T-helper 2 cell treated with Interferon-gamma antibody and Interleukin-4, amounts not matched to agents 5 μg/mL and 100 μg/mL, for 36 hours (primary cell): ENCODE results near the gene CH25H.
A peak's percentile ranks its signal among the peaks of the same experiment; 100 is the strongest.

Source experiments
- DNase-seq: peaks from one replicate; pipeline ENCODE4 v3.0.0; 2021; ENCODE audit warnings: low spot score
- H3K27ac Mint-ChIP-seq: one replicate; pipeline ENCODE4 v1.8.0; 2021; ENCODE audit warnings: mild to moderate bottlenecking, mixed read lengths
- H3K27me3 Mint-ChIP-seq: one replicate; pipeline ENCODE4 v1.8.0; 2021; ENCODE audit warnings: low read depth, mixed read lengths
- H3K36me3 Mint-ChIP-seq: one replicate; pipeline ENCODE4 v1.8.0; 2021; ENCODE audit warnings: low read depth, mixed read lengths
- H3K4me1 Mint-ChIP-seq: one replicate; pipeline ENCODE4 v1.8.0; 2021; ENCODE audit warnings: low read depth, mixed read lengths
- H3K4me3 Mint-ChIP-seq: one replicate; pipeline ENCODE4 v1.8.0; 2022; ENCODE audit warnings: mild to moderate bottlenecking, moderate library complexity, mixed read lengths
- H3K9me3 Mint-ChIP-seq: one replicate; pipeline ENCODE4 v1.8.0; 2021; ENCODE audit warnings: mixed read lengths

Gene CH25H

DNA sequence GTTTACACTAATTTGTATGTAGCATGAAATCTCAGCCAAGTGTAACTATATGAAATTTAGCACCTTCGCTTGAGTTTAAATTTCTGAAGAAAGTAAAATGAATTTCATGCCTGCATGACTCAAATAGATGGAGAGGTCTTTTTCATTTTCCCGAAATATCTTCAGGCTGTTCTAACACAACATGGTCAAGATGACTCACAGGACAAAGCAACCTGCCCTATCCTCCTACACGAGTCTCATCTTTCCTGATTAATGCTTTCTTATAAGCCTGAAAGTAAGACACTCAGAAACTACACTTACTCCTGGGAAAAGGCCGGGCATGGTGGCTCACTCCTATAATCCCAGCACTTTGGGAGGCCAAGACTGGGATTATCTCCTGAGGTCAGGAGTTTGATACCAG lies 41.2 kb downstream of the CH25H start:
- Mint-ChIP-seq H3K27ac (no peak overlapping the region), H3K9me3 (no peaks in the 10 kb centered on the region), H3K4me3 (no peak overlapping the region), H3K36me3 (no peaks in the 10 kb centered on the region), H3K4me1 (peaks cover 18% of the 10 kb centered on the region), H3K27me3 (peaks cover 45% of the 10 kb centered on the region)
- DNase-seq: no peak

DNA sequence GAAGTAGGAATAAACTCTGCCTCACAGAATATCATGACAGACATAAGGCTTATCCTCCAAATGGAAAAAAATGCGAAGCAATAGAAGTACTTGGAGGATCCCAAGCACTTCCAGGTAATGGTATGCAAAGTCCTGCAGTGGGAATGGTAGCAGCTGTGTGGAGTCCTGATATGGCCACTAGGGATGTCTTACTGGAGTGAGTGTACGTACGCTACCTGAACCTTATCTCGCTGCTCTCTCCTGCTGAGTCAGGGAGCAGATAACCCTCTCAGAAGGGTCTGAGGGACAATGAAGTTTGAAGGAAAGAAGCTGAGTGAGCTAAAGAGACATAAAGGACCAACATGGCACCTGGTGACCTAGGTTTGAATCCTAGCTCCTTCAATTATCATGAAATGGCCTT lies 42.2 kb downstream of the CH25H start:
- Mint-ChIP-seq H3K4me3 (no peak overlapping the region), H3K27me3 (peaks cover 41% of the 10 kb centered on the region), H3K9me3 (no peaks in the 10 kb centered on the region), H3K4me1 (peaks cover 18% of the 10 kb centered on the region), H3K27ac (no peak overlapping the region), H3K36me3 (no peaks in the 10 kb centered on the region)
- DNase-seq: no peak

DNA sequence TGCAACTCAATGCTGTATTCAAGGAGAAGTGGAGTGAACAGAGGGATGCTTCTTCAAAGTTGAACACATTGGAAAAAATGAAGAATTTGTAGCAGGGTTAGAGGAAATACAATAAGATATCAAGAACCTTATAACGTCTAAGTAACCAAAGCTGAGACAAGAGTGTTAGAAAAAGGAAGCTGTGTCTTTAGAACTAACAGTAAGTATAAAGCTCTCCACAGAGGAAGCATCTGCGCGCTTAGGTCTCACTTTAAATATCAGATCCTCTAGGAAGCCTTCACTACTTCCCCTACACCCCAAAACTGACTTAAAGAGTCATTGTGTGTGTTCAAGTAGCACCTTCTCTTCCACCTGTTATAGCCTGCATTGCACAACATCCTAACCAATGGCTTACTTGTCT lies 43.0 kb downstream of the CH25H start:
- no peaks in the 10 kb centered on the region for H3K36me3 Mint-ChIP-seq
- H3K27me3 Mint-ChIP-seq: peaks cover 39% of the 10 kb centered on the region
- peaks cover 18% of the 10 kb centered on the region for H3K4me1 Mint-ChIP-seq
- no peak for DNase-seq
- H3K27ac Mint-ChIP-seq: peak overlapping the region; percentile 72
- peak overlapping the region; percentile 74 for H3K4me3 Mint-ChIP-seq
- H3K9me3 Mint-ChIP-seq: no peaks in the 10 kb centered on the region

DNA sequence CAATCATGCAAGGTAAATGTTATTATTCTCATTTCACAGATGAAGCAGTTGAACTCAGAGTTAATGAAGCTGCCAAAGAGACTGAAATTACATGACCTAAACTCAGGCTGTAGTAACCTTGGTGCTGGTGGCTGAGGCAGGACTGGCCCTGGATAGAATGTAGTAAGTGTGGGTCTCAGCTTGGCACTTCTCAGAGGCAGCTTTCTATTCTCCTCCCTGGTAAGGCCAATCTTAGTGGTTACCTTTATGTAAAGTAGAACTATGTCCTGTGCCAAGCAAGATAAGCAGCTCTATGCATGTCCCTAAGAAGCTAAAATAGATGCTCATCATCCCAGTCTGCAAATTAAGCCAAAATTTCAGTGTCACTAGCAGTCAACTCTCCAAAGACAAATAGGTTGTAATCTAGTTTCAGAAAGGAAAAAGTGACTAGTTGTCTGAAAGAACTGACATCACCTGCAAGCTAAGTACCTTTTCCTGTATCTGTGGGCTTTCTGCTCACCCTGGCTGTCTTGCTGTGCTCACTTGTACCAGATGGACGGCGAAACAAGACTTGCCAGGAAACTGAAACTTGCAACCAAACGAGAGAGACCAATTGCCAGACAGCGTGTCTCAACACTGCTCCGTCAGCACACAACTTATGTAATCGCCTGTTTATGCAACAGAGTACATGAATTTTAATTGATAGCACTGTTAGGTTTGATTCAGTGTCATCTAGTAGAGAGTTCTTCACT lies 43.7 kb downstream of the CH25H start:
- Mint-ChIP-seq H3K36me3 (no peaks in the 10 kb centered on the region), H3K27ac (peak overlapping the region; percentile 72), H3K4me1 (peaks cover 20% of the 10 kb centered on the region), H3K4me3 (peak overlapping the region; percentile 74), H3K27me3 (peaks cover 42% of the 10 kb centered on the region), H3K9me3 (no peaks in the 10 kb centered on the region)
- peak; percentile 62 for DNase-seq

DNA sequence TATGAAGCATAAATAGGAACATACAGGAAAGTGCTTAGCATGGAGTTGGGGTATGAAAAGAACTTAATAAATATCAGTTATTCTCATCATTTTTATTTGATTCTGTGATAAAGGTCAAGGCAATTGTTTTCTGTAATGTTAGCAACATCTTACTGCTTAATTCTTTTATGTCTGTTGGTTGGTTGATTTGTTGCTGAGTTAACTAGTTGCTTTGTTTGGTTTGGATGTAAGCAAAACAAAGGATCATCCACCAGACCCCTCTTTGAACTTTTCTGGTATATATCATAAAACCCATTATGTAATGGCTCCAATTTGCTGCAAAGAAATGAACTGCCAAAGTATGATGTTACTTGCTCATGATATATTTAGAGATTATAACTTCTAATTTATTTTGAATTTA lies 44.5 kb downstream of the CH25H start:
- no peak for DNase-seq
- Mint-ChIP-seq H3K36me3 (no peaks in the 10 kb centered on the region), H3K27ac (no peak overlapping the region)

DNA sequence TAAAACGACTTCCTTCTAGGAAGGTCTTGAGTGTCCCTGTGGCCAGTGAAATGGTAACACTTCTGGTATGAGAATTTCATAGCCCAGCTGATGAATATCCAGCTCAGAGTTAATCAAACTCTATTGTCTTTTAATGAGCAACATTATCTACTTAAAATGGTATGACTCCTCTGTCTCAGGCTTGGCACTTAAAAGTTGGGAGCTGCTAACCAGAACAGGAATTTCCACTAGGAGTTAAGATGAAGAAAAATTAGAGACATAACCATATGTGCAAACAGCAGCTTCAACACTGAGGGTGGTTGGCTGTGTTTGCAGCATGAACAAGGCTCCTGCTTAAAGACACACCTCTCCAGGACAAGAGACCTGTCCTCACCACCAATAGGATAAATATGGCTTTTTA lies 46.8 kb downstream of the CH25H start:
- Mint-ChIP-seq H3K27ac (no peak overlapping the region), H3K36me3 (no peaks in the 10 kb centered on the region), H3K27me3 (peaks cover 50% of the 10 kb centered on the region), H3K4me3 (no peak overlapping the region), H3K4me1 (peaks cover 18% of the 10 kb centered on the region), H3K9me3 (no peaks in the 10 kb centered on the region)
- DNase-seq: no peak

More for the DNA sequence above, 44.5 kb downstream of the CH25H start:
- no peak overlapping the region for H3K4me3 Mint-ChIP-seq
- peaks cover 44% of the 10 kb centered on the region for H3K27me3 Mint-ChIP-seq
- H3K4me1 Mint-ChIP-seq: peaks cover 20% of the 10 kb centered on the region
- no peaks in the 10 kb centered on the region for H3K9me3 Mint-ChIP-seq

DNA sequence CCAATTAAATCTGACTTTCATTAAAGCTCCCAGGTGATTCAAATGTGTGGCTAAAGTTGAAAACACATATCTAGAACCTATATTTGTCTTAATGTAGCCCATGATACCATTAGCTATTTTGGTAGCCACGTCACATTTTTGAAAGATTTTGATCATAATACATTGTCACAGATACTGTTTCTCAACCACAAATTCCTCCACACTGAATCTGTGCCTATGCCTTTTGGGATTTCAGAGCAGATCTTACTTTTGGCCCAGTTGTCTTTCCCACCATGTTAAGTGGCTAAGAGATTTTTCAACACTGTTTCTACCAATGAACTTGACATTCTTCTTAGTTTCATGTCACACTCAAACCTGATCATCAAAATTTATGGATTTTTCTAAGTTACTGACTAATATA lies 47.4 kb downstream of the CH25H start:
- H3K27me3 Mint-ChIP-seq: peaks cover 48% of the 10 kb centered on the region

DNA sequence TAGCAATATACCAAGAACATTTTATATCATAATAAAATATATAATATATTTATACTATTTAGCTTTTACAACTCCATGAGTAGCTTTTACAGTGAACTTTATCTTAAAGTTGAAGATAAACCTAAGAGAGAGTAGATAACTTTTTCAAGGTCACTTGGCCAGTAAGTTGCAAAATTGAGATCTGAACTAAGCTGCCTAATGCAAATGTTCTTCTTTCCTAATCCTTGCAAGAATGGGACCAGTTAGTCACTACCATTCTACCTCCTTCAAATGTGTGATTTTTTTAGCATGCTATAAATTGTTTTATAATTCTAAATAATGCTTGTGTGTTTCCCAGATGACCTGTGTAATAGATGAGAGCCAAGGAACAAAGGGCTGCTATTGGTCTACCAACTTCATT lies 47.8 kb downstream of the CH25H start:
- H3K4me3 Mint-ChIP-seq: no peak overlapping the region
- H3K27me3 Mint-ChIP-seq: peaks cover 46% of the 10 kb centered on the region
- no peak for DNase-seq
- peaks cover 15% of the 10 kb centered on the region for H3K4me1 Mint-ChIP-seq
- no peaks in the 10 kb centered on the region for H3K36me3 Mint-ChIP-seq
- H3K27ac Mint-ChIP-seq: no peak overlapping the region
- H3K9me3 Mint-ChIP-seq: no peaks in the 10 kb centered on the region

More for the DNA sequence above, 47.4 kb downstream of the CH25H start:
- Mint-ChIP-seq H3K4me3 (no peak overlapping the region), H3K27ac (no peak overlapping the region), H3K4me1 (peaks cover 18% of the 10 kb centered on the region), H3K36me3 (no peaks in the 10 kb centered on the region), H3K9me3 (no peaks in the 10 kb centered on the region)
- no peak for DNase-seq

DNA sequence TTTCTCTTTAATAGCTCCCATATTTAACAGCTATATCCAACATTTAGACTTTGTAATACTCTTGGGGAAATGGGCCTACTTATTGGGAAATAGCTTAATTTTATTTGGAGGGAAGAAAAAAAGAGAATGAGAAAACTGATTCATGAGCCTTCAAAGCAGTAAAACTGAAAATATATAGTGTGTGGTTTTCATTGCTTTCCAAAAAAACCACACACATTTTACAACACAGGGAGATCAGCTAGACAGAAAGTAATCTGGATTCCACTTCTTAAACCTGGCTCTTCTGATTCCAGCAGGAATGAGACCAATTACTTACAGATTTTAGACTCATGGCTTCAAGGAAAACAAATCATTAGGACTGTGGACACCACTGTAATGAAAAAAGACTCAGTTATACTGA lies 48.7 kb downstream of the CH25H start:
- no peaks in the 10 kb centered on the region for H3K9me3 Mint-ChIP-seq
- peaks cover 7% of the 10 kb centered on the region for H3K4me1 Mint-ChIP-seq
- no peak overlapping the region for H3K27ac Mint-ChIP-seq
- no peaks in the 10 kb centered on the region for H3K36me3 Mint-ChIP-seq
- no peak overlapping the region for H3K4me3 Mint-ChIP-seq
- no peak for DNase-seq
- peaks cover 49% of the 10 kb centered on the region for H3K27me3 Mint-ChIP-seq

DNA sequence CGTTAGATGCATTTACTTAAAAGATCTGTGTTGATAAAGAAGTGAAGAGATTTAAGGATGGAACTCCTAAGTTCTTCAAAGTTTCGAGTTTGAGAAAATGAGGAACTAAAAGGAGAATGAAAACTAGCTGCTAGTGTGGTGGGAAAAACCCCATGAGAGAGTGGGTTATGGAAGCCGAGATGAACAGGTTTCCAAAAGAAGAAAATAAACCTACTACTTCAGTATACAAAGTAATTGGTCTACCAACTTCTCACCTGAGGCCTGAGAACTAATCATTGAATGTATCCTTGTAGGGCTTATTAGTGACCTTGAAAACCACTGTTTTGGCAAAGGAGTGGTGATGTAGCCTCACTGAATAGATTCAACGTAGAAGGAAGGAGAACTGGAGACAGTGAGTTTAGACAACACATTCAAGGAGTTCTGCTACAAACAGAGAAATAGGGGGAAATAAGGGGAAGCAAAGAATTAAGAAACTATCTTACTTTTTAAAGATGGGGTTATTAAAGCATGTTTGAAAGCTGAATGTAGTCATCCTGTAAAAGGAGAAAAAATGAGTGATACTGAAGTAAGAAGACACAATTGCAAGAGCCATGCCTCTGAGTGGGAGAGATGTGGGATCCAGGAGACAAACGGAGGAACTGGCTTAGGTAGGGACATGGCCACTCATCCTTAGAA lies 50.8 kb downstream of the CH25H start:
- no peaks in the 10 kb centered on the region for H3K9me3 Mint-ChIP-seq
- H3K27me3 Mint-ChIP-seq: peaks cover 48% of the 10 kb centered on the region
- H3K4me3 Mint-ChIP-seq: no peak overlapping the region
- no peak overlapping the region for H3K27ac Mint-ChIP-seq
- H3K4me1 Mint-ChIP-seq: peaks cover 2% of the 10 kb centered on the region
- no peak for DNase-seq
- no peaks in the 10 kb centered on the region for H3K36me3 Mint-ChIP-seq
